Loucy (cell line): ENCODE data around the gene LRRK1.

Experiments used
- H2AFZ ChIP-seq: fragments of 200-600 bp; sonication (generic); 2 replicates; pipeline ENCODE4 v1.6.0; 2016; ENCODE audit warnings: antibody characterized with exemption, mild to moderate bottlenecking, low read length, moderate library complexity
- H3F3A ChIP-seq: fragments of 200-600 bp; 2 replicates; pipeline ENCODE4 v1.6.0; 2016; ENCODE audit warnings: antibody characterized with exemption, low read depth, mild to moderate bottlenecking
- H3K27me3 ChIP-seq: fragments of 200-600 bp; sonication (generic); 2 replicates; pipeline ENCODE4 v1.6.1; 2014; ENCODE audit warnings: low read length, mild to moderate bottlenecking; ENCODE audit not compliant: insufficient read depth, poor library complexity, severe bottlenecking
- H3K36me3 ChIP-seq: fragments of 200-600 bp; sonication (generic); 2 replicates; pipeline ENCODE4 v1.6.1; 2016; ENCODE audit warnings: low read length; ENCODE audit not compliant: insufficient read depth
- H3K4me1 ChIP-seq: fragments of 200-600 bp; sonication (generic); 2 replicates; pipeline ENCODE4 v1.5.1; 2014; ENCODE audit warnings: low read length, mild to moderate bottlenecking; ENCODE audit not compliant: insufficient read depth, poor library complexity, severe bottlenecking
- H3K4me2 ChIP-seq: fragments of 200-600 bp; sonication (generic); 2 replicates; pipeline ENCODE4 v1.6.0; 2014; ENCODE audit warnings: antibody characterized with exemption, low read length, low read depth, mild to moderate bottlenecking; ENCODE audit not compliant: poor library complexity, severe bottlenecking
- H3K4me3 ChIP-seq: fragments of 200-600 bp; sonication (generic); 2 replicates; pipeline ENCODE4 v1.5.1; 2014; ENCODE audit warnings: low read length, mild to moderate bottlenecking, mixed read lengths; ENCODE audit not compliant: poor library complexity, severe bottlenecking
- H3K79me2 ChIP-seq: fragments of 200-600 bp; sonication (generic); 2 replicates; pipeline ENCODE4 v1.6.1; 2014; ENCODE audit warnings: low read length; ENCODE audit not compliant: insufficient read depth
- H3K9ac ChIP-seq: fragments of 200-600 bp; sonication (generic); 2 replicates; pipeline ENCODE4 v1.6.0; 2014; ENCODE audit warnings: mild to moderate bottlenecking, low read depth, low read length, moderate library complexity; ENCODE audit not compliant: poor library complexity, severe bottlenecking
- H3K9me2 ChIP-seq: fragments of 200-600 bp; sonication (generic); replicated peaks from 2 replicates; pipeline ENCODE4 v1.6.1; 2016; ENCODE audit warnings: low read depth, low read length, mixed read lengths
- H3K9me3 ChIP-seq: fragments of 200-600 bp; sonication (generic); 2 replicates; pipeline ENCODE4 v1.6.1; 2014; ENCODE audit warnings: mild to moderate bottlenecking, antibody characterized with exemption, low read length, low read depth; ENCODE audit not compliant: insufficient read depth
- H4K20me1 ChIP-seq: fragments of 200-600 bp; sonication (generic); 2 replicates; pipeline ENCODE4 v1.6.0; 2014; ENCODE audit warnings: antibody characterized with exemption, low read length, mild to moderate bottlenecking; ENCODE audit not compliant: insufficient read depth, poor library complexity, severe bottlenecking
- EZH2phosphoT487 ChIP-seq: fragments of 200-600 bp; IDR thresholded peaks from 2 replicates; pipeline ENCODE4 v1.6.1; 2018; ENCODE audit warnings: antibody characterized with exemption, mild to moderate bottlenecking, moderate library complexity, borderline replicate concordance
- TF ChIP-seq, protein P1 (sequence below): fragments of 200-600 bp; sonication (generic); conservative IDR thresholded peaks from 2 replicates; pipeline ENCODE4 v1.5.1; 2014; ENCODE audit warnings: mild to moderate bottlenecking, antibody characterized with exemption, low read length

Gene LRRK1

DNA sequence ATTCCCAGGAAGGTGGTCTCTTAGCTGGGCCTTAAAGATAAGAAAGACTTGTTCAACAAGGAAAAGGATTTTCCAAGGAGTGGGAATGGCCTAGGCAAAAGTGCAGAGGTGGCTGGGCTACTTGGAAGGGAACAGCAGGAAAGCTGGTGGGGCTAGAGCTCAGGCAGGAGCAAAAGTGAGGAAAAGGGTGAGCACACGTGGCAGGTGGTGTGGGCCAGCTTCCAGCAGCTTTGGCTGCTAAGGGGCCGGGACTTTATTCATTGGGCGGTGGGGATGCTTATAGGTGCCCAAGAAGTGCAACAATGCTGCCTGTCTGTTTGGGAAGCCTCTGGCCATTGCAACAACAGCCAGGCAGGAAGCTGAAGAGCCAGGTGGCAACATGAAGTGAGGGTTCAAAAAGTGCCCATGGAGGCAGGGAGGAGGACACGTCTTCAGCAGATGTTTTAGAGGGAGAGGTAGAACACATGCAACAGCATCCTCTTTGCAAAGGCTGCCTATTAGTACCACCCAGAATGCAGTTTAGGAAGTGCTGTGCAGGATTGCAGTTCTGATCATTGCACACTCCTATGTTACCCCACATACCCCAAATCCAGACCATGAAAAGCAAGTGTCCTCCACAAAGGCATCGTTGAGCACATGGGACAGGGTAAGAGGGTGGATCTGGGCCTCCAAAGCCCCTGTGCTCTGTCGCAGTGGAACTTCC, 25.7 kb upstream of the LRRK1 start:
- Histone ChIP-seq H2AFZ (no peak overlapping the region), H4K20me1 (no peaks in the 10 kb centered on the region), H3K9ac (no peak overlapping the region), H3F3A (no peaks in the 10 kb centered on the region), H3K4me1 (peaks cover 8% of the 10 kb centered on the region), H3K36me3 (no peaks in the 10 kb centered on the region), H3K9me3 (no peaks in the 10 kb centered on the region), H3K4me3 (no peak overlapping the region), H3K27me3 (peaks cover 14% of the 10 kb centered on the region), H3K79me2 (no peaks in the 10 kb centered on the region), H3K9me2 (no peaks in the 10 kb centered on the region), H3K4me2 (no peak overlapping the region)
- TF ChIP-seq, protein P1, sequence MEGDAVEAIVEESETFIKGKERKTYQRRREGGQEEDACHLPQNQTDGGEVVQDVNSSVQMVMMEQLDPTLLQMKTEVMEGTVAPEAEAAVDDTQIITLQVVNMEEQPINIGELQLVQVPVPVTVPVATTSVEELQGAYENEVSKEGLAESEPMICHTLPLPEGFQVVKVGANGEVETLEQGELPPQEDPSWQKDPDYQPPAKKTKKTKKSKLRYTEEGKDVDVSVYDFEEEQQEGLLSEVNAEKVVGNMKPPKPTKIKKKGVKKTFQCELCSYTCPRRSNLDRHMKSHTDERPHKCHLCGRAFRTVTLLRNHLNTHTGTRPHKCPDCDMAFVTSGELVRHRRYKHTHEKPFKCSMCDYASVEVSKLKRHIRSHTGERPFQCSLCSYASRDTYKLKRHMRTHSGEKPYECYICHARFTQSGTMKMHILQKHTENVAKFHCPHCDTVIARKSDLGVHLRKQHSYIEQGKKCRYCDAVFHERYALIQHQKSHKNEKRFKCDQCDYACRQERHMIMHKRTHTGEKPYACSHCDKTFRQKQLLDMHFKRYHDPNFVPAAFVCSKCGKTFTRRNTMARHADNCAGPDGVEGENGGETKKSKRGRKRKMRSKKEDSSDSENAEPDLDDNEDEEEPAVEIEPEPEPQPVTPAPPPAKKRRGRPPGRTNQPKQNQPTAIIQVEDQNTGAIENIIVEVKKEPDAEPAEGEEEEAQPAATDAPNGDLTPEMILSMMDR, result no peak
- no peak for TF ChIP-seq EZH2phosphoT487

DNA sequence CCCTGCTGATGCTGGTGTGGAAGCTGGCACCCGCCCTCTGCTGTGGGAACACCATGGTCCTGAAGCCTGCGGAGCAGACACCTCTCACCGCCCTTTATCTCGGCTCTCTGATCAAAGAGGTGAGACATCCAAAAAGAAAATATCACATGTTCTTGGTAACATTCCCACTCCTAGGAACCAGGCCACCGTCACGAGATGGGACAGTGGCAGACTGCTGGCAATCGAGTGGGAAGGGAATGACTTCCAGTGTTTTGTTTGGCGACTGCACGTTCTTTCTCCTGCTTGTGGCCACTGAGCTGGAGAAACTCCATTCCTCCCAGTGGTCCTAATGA, 25.2 kb upstream of the LRRK1 start:
- Histone ChIP-seq H3K4me3 (no peak overlapping the region), H3F3A (no peaks in the 10 kb centered on the region), H2AFZ (no peak overlapping the region), H3K4me2 (no peak overlapping the region), H3K9me2 (no peaks in the 10 kb centered on the region), H3K79me2 (no peaks in the 10 kb centered on the region), H3K4me1 (peaks cover 8% of the 10 kb centered on the region), H3K9ac (no peak overlapping the region), H3K27me3 (peaks cover 14% of the 10 kb centered on the region), H3K9me3 (no peaks in the 10 kb centered on the region), H3K36me3 (no peaks in the 10 kb centered on the region), H4K20me1 (no peaks in the 10 kb centered on the region)
- TF ChIP-seq EZH2phosphoT487, result no peak
- TF ChIP-seq, protein P1, result no peak

DNA sequence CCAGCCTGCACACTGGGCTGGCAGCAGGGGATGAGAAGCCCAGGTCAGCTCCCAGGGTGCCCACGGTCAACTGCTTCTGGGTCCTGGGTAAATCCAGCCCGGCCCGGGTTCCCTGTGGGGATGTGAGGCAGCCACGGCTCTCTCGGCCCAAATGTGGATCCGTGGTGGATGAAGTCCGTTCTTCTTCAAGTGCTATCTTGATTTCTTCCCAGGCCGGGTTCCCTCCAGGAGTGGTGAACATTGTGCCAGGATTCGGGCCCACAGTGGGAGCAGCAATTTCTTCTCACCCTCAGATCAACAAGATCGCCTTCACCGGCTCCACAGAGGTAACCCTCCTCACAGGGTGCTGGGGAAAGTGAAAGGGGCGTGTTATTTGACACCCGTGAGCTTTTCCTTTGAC, 23.4 kb upstream of the LRRK1 start:
- Histone ChIP-seq H3K4me1 (no peaks in the 10 kb centered on the region), H3K27me3 (peaks cover 7% of the 10 kb centered on the region), H3K9me3 (no peaks in the 10 kb centered on the region), H3F3A (no peaks in the 10 kb centered on the region), H3K36me3 (no peaks in the 10 kb centered on the region), H3K9ac (no peak overlapping the region), H4K20me1 (no peaks in the 10 kb centered on the region), H3K9me2 (no peaks in the 10 kb centered on the region), H3K4me3 (no peak overlapping the region), H2AFZ (no peak overlapping the region), H3K79me2 (no peaks in the 10 kb centered on the region), H3K4me2 (no peak overlapping the region)
- TF ChIP-seq EZH2phosphoT487, result no peak
- TF ChIP-seq, protein P1, result no peak
